Stimulated activated naive CD8-positive, alpha-beta T cell treated with anti-CD3 and anti-CD28 coated beads, Interleukin-15, Interleukin-2, amounts not matched to agents 100 ng/mL and 50 ng/mL, for 24 hours (primary cell): ENCODE results near the gene ARMH1.
A peak's percentile ranks its signal among the peaks of the same experiment; 100 is the strongest.
"Not testable (repeated sequence)": the region's sequence is repeated elsewhere in the genome, so short reads cannot be mapped to it uniquely, and the experiment has no call there.

Experiments
- H3K27ac Mint-ChIP-seq: one replicate; pipeline ENCODE4 v1.8.0; 2021; ENCODE audit warnings: mild to moderate bottlenecking, mixed read lengths
- H3K27me3 Mint-ChIP-seq: one replicate; pipeline ENCODE4 v1.8.0; 2021; ENCODE audit warnings: mixed read lengths
- H3K36me3 Mint-ChIP-seq: one replicate; pipeline ENCODE4 v1.8.0; 2021; ENCODE audit warnings: low read depth, mixed read lengths
- H3K4me1 Mint-ChIP-seq: one replicate; pipeline ENCODE4 v1.8.0; 2021; ENCODE audit warnings: low read depth, mixed read lengths
- H3K4me3 Mint-ChIP-seq: one replicate; pipeline ENCODE4 v1.8.0; 2021; ENCODE audit warnings: mild to moderate bottlenecking, mixed read lengths
- H3K9me3 Mint-ChIP-seq: one replicate; pipeline ENCODE4 v1.8.0; 2021; ENCODE audit warnings: mixed read lengths

ARMH1 gene

DNA sequence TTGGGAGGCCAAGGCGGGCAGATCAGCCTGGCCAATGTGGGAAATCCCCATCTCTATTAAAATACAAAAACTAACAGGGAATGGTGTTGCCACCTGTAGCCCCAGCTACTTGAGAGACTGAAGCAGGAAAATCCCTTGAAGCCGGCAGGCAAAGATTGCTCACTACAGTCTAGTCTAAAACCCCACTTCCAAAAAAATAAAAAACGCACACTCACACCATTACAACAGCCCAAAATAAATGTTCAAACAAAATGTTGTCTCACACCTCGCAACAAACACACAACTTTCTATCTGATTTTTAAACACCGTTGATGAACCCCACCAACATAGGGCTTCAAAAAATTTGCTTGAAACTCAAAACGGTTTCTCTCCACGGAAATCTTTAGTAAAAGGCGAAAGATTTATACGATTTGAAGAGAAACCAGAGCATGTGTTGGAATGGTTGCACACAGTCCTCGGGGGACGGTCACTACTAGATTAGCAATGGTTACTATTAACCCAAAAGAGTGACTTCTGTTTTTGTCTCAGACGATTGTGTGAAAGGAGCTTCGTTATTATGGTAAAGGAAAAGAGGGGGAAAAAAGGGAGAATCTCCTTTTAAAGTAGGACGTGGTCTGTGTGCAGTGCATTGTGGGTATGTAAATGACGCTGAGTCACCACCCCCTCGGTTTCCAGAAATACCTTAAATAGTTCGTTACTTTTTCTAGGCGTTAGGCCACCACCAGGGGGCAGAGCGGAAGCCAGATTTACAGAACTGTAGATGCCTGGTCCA lies 56.4 kb downstream of the ARMH1 start, which contains the start of gene RNU5D-1:
Gene RNU5D-1, minus strand, starts transcription at position 430 of the 772 bp plus-strand sequence.
- H3K4me1 Mint-ChIP-seq = peaks cover 45% of the 10 kb centered on the region
- H3K9me3 Mint-ChIP-seq = no peaks in the 10 kb centered on the region
- H3K36me3 Mint-ChIP-seq = no peaks in the 10 kb centered on the region

DNA sequence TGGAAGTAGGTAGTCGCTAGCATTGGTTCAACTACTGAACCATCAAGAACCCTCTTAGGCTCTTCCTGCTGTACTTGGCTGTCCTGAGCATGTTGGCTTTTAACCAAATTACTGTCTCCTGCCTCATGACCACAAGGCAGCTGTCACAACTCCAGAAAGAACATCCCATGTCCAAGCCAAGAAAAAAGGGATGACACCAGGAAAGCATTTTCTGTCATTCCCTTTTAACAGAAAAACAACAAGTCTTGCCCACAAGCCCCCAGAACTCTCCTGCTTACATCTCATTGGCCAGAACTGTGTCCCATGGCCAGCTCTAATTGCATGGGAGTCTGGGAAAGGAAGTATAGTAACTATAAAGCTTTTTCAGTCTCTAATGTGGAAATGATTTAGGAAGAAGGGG lies 58.9 kb downstream of the ARMH1 start:
- Mint-ChIP-seq H3K27me3 (no peaks in the 10 kb centered on the region), H3K27ac (no peak overlapping the region), H3K9me3 (no peaks in the 10 kb centered on the region), H3K36me3 (no peaks in the 10 kb centered on the region), H3K4me1 (peaks cover 27% of the 10 kb centered on the region), H3K4me3 (no peak overlapping the region)

More for the DNA sequence above, 56.4 kb downstream of the ARMH1 start, which contains the start of gene RNU5D-1:
- Mint-ChIP-seq H3K4me3 (peak within 1 kb of the TSS; percentile 58), H3K27me3 (no peaks in the 10 kb centered on the region), H3K27ac (peak within 1 kb of the TSS; percentile 100)

DNA sequence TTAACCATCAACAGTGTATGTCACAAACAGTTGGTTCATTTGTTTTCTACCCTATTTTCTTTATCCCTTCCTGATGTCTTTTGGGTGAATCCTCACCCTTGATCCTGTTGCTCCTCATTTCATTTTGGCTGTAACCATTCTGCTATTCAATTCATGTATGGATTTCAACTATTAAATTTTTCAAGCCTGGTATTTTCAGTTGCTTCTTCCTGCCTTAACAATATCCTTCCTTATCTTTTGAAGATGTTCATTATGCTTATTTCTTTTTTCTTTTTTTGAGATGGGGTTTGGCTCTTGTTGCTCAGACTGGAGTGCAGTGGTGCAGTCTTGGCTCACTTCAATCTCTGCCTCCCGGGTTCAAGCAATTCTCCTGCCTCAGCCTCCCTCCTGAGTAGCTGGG lies 59.3 kb downstream of the ARMH1 start:
- Mint-ChIP-seq H3K4me1 (peaks cover 27% of the 10 kb centered on the region), H3K27me3 (no peaks in the 10 kb centered on the region), H3K36me3 (no peaks in the 10 kb centered on the region), H3K27ac (no peak overlapping the region), H3K9me3 (no peaks in the 10 kb centered on the region), H3K4me3 (no peak overlapping the region)

DNA sequence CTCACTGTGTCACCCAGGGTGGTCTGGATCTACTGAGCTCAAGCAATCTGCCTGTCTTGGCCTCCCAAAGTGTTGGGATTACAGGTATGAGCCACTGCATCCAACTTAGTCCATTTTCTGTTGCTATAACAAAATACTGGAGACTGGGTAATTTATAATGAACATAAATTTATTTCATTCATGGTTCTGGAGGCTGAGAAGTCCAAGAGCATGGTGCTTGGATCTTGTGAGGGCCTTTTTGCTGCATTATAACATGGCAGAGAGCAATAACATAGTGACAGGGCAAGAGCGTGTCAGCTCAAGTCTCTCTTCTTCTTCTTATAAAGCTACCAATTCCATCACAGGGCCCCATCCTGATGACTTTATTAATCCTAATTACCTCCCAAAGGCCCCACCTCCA lies 61.5 kb downstream of the ARMH1 start:
- Mint-ChIP-seq H3K4me1 (peaks cover 23% of the 10 kb centered on the region), H3K27ac (no peak overlapping the region), H3K36me3 (peaks cover 7% of the 10 kb centered on the region), H3K4me3 (no peak overlapping the region), H3K9me3 (no peaks in the 10 kb centered on the region), H3K27me3 (no peaks in the 10 kb centered on the region)

DNA sequence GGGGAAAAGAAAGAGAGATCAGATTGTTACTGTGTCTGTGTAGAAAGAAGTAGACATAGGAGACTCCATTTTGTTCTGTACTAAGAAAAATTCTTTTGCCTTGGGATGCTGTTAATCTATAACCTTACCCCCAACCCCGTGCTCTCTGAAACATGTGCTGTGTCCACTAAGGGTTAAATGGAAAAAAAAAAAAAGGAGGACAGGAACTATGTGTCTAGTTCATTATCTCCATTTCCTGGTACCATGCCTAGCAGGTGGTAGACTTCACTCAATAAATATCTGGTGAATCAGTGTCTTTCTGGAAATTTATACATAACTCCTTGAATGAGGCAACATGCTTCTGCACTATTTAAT lies 64.4 kb downstream of the ARMH1 start:
- Mint-ChIP-seq H3K27ac (peak overlapping the region; percentile 93), H3K4me1 (peaks cover 24% of the 10 kb centered on the region), H3K4me3 (peak overlapping the region; percentile 98), H3K36me3 (peaks cover 26% of the 10 kb centered on the region)
- H3K27me3 Mint-ChIP-seq, H3K9me3 Mint-ChIP-seq: not testable (repeated sequence)

DNA sequence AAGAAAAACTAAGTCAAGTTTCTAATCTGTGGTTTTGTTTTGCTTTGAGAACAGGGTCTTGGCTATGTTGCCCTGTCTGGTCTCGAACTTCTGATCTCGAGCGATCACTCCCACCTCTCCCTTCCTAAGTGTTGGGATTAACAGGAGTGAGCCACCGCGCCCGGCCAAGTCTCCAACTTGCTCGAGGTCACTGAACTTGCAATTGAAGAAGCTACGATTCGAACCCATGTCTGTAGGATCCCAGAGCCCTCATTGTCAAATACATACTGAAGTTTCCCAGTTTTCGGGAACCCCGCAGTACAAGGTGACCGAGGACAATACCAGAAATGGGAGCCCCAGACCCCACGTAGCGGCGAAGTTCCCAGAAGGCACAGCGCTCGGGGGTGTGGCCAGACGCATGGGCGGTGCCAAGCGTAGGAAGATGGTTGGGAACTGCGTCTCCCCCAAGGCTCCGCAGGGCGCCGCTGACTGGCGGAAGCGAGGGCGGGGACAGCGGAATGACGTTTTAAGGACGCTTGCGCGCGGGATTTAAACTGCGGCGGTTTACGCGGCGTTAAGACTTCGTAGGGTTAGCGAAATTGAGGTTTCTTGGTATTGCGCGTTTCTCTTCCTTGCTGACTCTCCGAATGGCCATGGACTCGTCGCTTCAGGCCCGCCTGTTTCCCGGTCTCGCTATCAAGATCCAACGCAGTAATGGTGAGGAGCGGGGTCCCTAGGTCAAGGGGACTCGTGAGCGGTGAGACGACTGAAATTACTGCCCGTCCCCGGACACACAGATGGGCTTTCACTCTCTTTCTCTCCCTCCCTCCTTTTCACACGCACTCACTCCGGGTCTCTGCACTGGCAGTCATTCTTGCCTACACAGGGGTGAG lies 65.0 kb downstream of the ARMH1 start, which contains the start of gene KIF2C:
Gene KIF2C, plus strand, starts transcription at position 531 of the 872 bp plus-strand sequence. Its CDS starts 96 bp downstream, at position 627.
- Mint-ChIP-seq H3K27me3 (no peaks in the 10 kb centered on the region), H3K36me3 (peaks cover 32% of the 10 kb centered on the region), H3K27ac (peak within 1 kb of the TSS; percentile 93), H3K4me1 (peaks cover 24% of the 10 kb centered on the region), H3K9me3 (no peaks in the 10 kb centered on the region), H3K4me3 (peak within 1 kb of the TSS; percentile 98)

DNA sequence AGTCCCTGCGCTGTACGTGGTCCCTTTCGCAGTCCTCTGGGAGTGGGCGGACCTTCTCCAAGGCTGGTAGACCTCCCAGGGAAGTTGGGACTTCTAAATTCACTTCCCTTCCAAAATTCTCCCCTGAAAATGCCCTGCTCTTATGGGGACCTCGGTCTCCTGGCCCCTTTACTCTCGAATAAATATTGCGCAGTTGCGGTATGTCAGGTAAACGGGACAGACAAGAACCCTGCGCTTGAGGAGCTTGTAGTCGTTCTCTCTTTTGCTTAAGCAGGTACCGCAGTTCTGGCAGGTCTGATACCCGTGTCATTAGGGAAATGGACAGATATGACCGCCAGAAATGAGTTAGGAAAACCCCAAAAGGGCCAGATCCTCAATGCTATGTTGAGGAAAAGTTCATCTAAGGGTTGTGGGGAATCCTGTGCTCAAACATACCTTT lies 65.7 kb downstream of the ARMH1 start:
- Mint-ChIP-seq H3K27me3 (no peaks in the 10 kb centered on the region), H3K4me1 (peaks cover 24% of the 10 kb centered on the region), H3K36me3 (peaks cover 35% of the 10 kb centered on the region), H3K9me3 (no peaks in the 10 kb centered on the region), H3K27ac (peak overlapping the region; percentile 93), H3K4me3 (peak overlapping the region; percentile 98)

DNA sequence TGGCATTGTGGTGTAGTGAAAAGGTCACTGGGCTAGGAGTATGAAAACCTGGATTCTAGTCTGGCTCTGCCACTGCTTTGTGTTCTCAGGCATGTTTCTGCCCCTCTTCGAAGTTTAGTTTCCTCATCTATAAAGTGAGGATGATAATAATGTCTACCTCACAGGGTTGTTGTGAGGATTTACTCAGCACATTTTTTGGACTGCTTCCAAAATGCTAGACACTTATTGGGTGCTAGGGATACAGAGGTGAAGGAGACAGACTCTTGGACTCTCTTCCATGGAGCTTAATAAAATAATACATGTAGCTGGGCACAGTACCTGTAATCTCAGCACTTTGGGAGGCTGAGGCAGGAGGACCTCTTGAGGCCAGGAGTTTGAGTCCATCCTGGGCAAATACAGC lies 68.7 kb downstream of the ARMH1 start:
- Mint-ChIP-seq H3K4me3 (peak overlapping the region; percentile 57), H3K36me3 (peaks cover 53% of the 10 kb centered on the region), H3K27me3 (no peaks in the 10 kb centered on the region), H3K4me1 (peaks cover 24% of the 10 kb centered on the region), H3K9me3 (no peaks in the 10 kb centered on the region), H3K27ac (peak overlapping the region; percentile 75)

DNA sequence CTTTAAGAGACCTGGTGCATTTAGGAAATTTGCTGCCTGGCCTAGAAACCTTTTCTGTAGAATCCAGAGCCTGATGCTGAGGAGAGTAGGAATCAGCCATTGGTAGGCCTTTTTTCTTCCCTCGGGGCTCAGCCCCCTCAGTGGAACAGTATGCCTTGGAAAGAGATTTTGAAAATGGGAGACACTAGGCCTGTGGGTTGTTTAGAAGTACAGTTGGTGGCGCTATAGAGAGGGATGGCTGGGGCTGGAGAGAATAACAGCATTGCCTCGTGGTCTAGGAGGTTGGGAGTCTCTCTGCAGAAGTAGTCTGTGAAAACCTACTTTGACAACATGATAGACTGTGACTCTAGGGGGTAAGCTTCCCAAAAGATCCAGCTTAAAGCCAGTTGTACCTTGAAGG lies 73.4 kb downstream of the ARMH1 start:
- no peak overlapping the region for H3K4me3 Mint-ChIP-seq
- H3K9me3 Mint-ChIP-seq = no peaks in the 10 kb centered on the region
- peaks cover 7% of the 10 kb centered on the region for H3K4me1 Mint-ChIP-seq
- peaks cover 57% of the 10 kb centered on the region for H3K36me3 Mint-ChIP-seq
- H3K27me3 Mint-ChIP-seq = no peaks in the 10 kb centered on the region
- H3K27ac Mint-ChIP-seq = no peak overlapping the region

DNA sequence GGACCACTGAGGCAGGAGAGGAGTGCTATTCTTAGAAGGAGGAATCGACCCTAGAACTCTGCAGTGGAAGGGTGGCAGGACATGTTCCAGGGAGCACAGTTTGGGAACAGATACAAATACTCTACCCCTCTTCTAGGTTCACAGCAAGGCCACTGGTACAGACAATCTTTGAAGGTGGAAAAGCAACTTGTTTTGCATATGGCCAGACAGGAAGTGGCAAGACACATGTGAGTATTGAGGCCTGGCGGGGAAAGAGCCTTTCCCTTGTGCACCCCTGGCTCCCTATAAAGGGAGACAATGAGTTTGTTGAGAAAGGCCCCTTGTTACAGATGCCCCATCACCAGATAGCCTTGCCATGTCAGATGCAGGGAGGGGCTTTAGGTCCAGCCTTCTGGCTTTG lies 82.9 kb downstream of the ARMH1 start:
- H3K4me1 Mint-ChIP-seq = peaks cover 13% of the 10 kb centered on the region
- H3K36me3 Mint-ChIP-seq = peaks cover 75% of the 10 kb centered on the region
- no peak overlapping the region for H3K4me3 Mint-ChIP-seq
- H3K27me3 Mint-ChIP-seq = no peaks in the 10 kb centered on the region
- no peaks in the 10 kb centered on the region for H3K9me3 Mint-ChIP-seq
- H3K27ac Mint-ChIP-seq = no peak overlapping the region

DNA sequence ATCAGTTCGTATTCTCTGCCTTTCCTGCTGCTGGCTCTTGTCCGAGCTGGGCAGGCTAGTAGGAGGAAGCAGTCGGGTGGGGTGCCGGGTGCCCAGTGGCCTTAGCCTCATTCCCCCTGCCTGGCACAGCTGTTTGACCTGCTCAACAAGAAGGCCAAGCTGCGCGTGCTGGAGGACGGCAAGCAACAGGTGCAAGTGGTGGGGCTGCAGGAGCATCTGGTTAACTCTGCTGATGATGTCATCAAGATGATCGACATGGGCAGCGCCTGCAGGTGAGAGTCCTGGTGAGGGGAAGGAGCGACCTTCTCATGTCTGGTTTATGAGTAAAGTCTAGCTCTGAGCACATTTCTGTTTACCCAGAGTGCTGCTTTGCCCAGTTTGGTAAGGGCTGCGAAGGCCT lies 84.6 kb downstream of the ARMH1 start:
- Mint-ChIP-seq H3K27me3 (no peaks in the 10 kb centered on the region), H3K4me1 (peaks cover 5% of the 10 kb centered on the region), H3K9me3 (no peaks in the 10 kb centered on the region), H3K4me3 (no peak overlapping the region), H3K36me3 (peaks cover 74% of the 10 kb centered on the region), H3K27ac (no peak overlapping the region)

DNA sequence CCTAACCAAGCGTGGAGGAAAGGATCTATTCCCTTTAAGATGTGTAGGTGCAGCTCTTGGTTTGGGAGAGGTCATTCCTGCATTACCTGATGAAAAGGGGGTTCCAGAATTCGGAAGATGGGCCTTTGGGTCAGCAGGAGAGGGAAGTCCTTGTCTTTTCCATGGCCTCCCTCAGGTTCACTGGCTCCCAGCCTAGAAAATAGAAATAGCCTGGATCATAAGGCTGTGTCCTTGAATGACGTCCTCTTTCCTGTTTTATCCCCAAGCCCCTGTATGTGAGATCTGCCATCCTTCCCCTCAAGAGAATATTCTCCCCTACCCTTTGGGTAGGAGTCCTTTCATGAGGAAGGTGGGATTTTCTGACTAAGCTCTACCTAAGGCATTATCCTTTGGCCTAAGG lies 86.4 kb downstream of the ARMH1 start:
- no peak overlapping the region for H3K27ac Mint-ChIP-seq
- H3K4me1 Mint-ChIP-seq = peaks cover 5% of the 10 kb centered on the region
- H3K27me3 Mint-ChIP-seq = no peaks in the 10 kb centered on the region
- H3K36me3 Mint-ChIP-seq = peaks cover 62% of the 10 kb centered on the region
- H3K9me3 Mint-ChIP-seq = no peaks in the 10 kb centered on the region
- H3K4me3 Mint-ChIP-seq = no peak overlapping the region

DNA sequence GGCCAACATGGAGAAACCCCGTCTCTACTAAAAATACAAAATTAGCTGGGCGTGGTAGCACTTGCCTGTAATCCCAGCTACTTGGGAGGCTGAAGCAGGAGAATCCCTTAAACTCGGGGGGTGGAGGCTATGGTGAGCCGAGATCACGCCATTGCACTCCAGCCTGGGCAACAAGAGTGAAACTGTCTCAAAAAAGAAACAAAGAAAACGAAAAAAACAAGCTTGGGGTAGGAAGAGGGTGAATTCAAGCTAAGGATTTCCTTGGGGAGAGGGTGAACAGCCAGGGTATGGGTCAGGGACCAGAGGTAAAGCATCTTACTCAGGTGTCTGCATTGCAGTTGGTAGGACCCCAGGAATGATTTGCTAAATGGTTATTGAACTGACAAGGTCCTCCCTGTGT lies 91.9 kb downstream of the ARMH1 start:
- not testable (repeated sequence) for H3K9me3 Mint-ChIP-seq, H3K4me3 Mint-ChIP-seq, H3K27me3 Mint-ChIP-seq, H3K4me1 Mint-ChIP-seq, H3K27ac Mint-ChIP-seq
- peaks cover 39% of the 10 kb centered on the region for H3K36me3 Mint-ChIP-seq
